Neuronal stem cell (in vitro differentiated cells): ENCODE results near the gene CDRT4.
"Not testable (repeated sequence)": the region's sequence is repeated elsewhere in the genome, so short reads cannot be mapped to it uniquely, and the experiment has no call there.

ENCODE experiments used
- DNase-seq: peaks from one replicate; pipeline ENCODE4 v3.0.0-alpha.2; 2013; ENCODE audit warnings: low spot score
- H2AFZ ChIP-seq: one replicate; pipeline ENCODE4 v1.6.1; 2013; ENCODE audit warnings: mild to moderate bottlenecking, low read length, inconsistent platforms
- H2AK5ac ChIP-seq: 2 replicates; pipeline ENCODE4 v1.6.1; 2013; ENCODE audit warnings: low read depth, mild to moderate bottlenecking, inconsistent platforms, low read length, moderate library complexity, mixed read lengths
- H2BK120ac ChIP-seq: 2 replicates; pipeline ENCODE4 v1.6.1; 2013; ENCODE audit warnings: low read depth, mild to moderate bottlenecking, inconsistent platforms, low read length, moderate library complexity, mixed read lengths
- H2BK12ac ChIP-seq: one replicate; pipeline ENCODE4 v1.6.1; 2013; ENCODE audit warnings: low read length, inconsistent platforms
- H2BK15ac ChIP-seq: 2 replicates; pipeline ENCODE4 v1.6.1; 2013; ENCODE audit warnings: mild to moderate bottlenecking, low read length, inconsistent platforms, mixed read lengths
- H2BK5ac ChIP-seq: one replicate; pipeline ENCODE4 v1.6.1; 2013; ENCODE audit warnings: inconsistent platforms, mild to moderate bottlenecking, low read length, moderate library complexity
- H3K14ac ChIP-seq: one replicate; pipeline ENCODE4 v1.6.1; 2013; ENCODE audit warnings: low read length, inconsistent platforms
- H3K18ac ChIP-seq: 2 replicates; pipeline ENCODE4 v1.6.1; 2013; ENCODE audit warnings: low read length, inconsistent platforms
- H3K23ac ChIP-seq: 2 replicates; pipeline ENCODE4 v1.6.1; 2013; ENCODE audit warnings: low read depth, mild to moderate bottlenecking, mixed read lengths, low read length, inconsistent platforms; ENCODE audit not compliant: poor library complexity
- H3K27ac ChIP-seq: replicated peaks from 3 replicates; pipeline ENCODE4 v1.5.1; 2013; ENCODE audit warnings: low read length, inconsistent platforms
- H3K27me3 ChIP-seq, 3 experiments: 2 replicates each; pipeline ENCODE4 v1.6.1; 2013; ENCODE audit warnings: low read length in 3 of 3, mild to moderate bottlenecking in 2 of 3, inconsistent platforms in 1 of 3, low read depth in 1 of 3, mixed read lengths in 1 of 3, moderate library complexity in 1 of 3; ENCODE audit not compliant: control insufficient read depth in 3 of 3, insufficient read depth in 3 of 3
- H3K36me3 ChIP-seq, 2 donors: replicated peaks in 1 of 2; 2 replicates each; pipeline ENCODE4 v1.6.1; 2013; ENCODE audit warnings: low read length in 2 of 2; ENCODE audit not compliant: control insufficient read depth in 2 of 2, insufficient read depth in 2 of 2
- H3K4ac ChIP-seq: 2 replicates; pipeline ENCODE4 v1.6.1; 2013; ENCODE audit warnings: inconsistent platforms, mild to moderate bottlenecking, low read length, moderate library complexity
- H3K4me1 ChIP-seq, 2 donors: 1 replicate in 1 of 2; 2 replicates in 1 of 2; pipeline ENCODE4 v1.6.1; 2013; ENCODE audit warnings: low read length in 2 of 2, low read depth in 1 of 2; ENCODE audit not compliant: control insufficient read depth in 2 of 2, insufficient read depth in 1 of 2
- H3K4me2 ChIP-seq: one replicate; pipeline ENCODE4 v1.6.1; 2013; ENCODE audit warnings: mild to moderate bottlenecking, low read length, inconsistent platforms; ENCODE audit not compliant: insufficient read depth, poor library complexity, severe bottlenecking
- H3K4me3 ChIP-seq, 2 donors: 2 replicates each; pipeline ENCODE4 v1.5.1; 2013; ENCODE audit warnings: low read length in 2 of 2, mild to moderate bottlenecking in 2 of 2, inconsistent platforms in 1 of 2, moderate library complexity in 1 of 2
- H3K79me1 ChIP-seq: one replicate; pipeline ENCODE4 v1.6.1; 2013; ENCODE audit warnings: low read depth, mild to moderate bottlenecking, inconsistent platforms, low read length, moderate library complexity
- H3K9ac ChIP-seq: one replicate; pipeline ENCODE4 v1.6.1; 2013; ENCODE audit warnings: mild to moderate bottlenecking, low read depth, low read length, inconsistent platforms; ENCODE audit not compliant: poor library complexity
- H3K9me3 ChIP-seq, 2 donors: replicated peaks in 1 of 2; 2 replicates each; pipeline versions ENCODE3 to v1.6.1; 2013; ENCODE audit warnings: low read length in 2 of 2, mild to moderate bottlenecking in 2 of 2, inconsistent platforms in 1 of 2, low read depth in 1 of 2, mixed read lengths in 1 of 2, moderate library complexity in 1 of 2; ENCODE audit not compliant: control insufficient read depth in 2 of 2, insufficient read depth in 1 of 2
- H4K8ac ChIP-seq: one replicate; pipeline ENCODE4 v1.6.1; 2013; ENCODE audit warnings: low read depth, mild to moderate bottlenecking, inconsistent platforms, low read length, moderate library complexity
- H4K91ac ChIP-seq: one replicate; pipeline ENCODE4 v1.6.1; 2013; ENCODE audit warnings: low read length, low read depth, mild to moderate bottlenecking, inconsistent platforms; ENCODE audit not compliant: poor library complexity
- WGBS, 2 donors: extraction: QIAGEN DNeasy Blood & Tissue Kit; methylation state at CpG; one replicate each; pipeline ENCODE4 v1.1.7; 2013; ENCODE audit warnings: missing lambda C conversion rate in 2 of 2, mixed read lengths in 1 of 2; ENCODE audit not compliant: insufficient read length in 2 of 2, insufficient replicate concordance in 1 of 2; ENCODE audit errors: extremely low coverage in 2 of 2; 5-methylcytosine and 5-hydroxymethylcytosine counted together

The CDRT4 gene

DNA sequence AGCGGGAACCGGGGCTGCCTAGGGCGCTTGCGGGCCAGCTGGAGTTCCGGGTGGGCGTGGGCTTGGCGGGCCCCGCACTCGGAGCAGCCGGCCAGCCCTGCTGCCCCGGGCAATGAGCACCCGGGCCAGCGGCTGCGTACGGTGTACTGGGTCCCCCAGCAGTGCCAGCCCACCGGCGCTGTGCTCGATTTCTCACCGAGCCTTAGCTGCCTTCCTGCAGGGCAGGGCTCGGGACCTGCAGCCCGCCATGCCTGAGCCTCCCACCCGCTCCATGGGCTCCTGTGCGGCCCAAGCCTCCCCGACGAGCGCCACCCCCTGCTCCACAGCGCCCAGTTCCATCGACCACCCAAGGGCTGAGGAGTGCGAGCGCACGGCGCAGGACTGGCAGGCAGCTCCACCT is 38.3 kb upstream of the CDRT4 start:
- H4K91ac ChIP-seq, H2AK5ac ChIP-seq, H2BK12ac ChIP-seq, H3K9me3 ChIP-seq, H3K4me1 ChIP-seq, DNase-seq, H2BK5ac ChIP-seq, H3K27me3 ChIP-seq, H2BK120ac ChIP-seq, H2BK15ac ChIP-seq, H3K79me1 ChIP-seq, H3K4me3 ChIP-seq, H3K18ac ChIP-seq, H2AFZ ChIP-seq, H3K4me2 ChIP-seq, H3K14ac ChIP-seq, H3K4ac ChIP-seq, H3K27ac ChIP-seq, H4K8ac ChIP-seq, H3K23ac ChIP-seq, H3K9ac ChIP-seq: not testable (repeated sequence)
- WGBS, 2 donors: no CpG with 5 or more reads among the region's 32 CpGs
- peaks cover 8 to 10% of the 10 kb centered on the region in 2 donors for H3K36me3 ChIP-seq

DNA sequence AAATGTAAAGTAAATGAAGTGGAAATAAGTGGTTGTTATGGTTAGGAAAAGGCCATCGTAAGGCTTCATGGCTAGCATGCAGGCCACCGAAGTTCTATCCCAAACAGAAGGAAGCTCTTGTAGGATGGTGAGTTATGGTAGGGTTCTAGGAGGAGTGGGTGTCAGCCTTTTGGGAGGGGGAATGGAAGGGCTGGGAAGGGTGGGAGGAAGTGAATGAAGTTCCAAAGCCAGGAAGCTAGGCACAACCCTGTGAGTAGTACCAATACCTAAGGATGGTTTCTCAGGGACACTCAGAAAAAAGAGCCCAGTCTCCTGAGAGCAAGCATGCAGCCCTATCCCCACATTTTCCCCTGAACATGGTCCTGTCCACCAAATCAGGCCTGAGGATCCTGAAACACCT is 36.3 kb upstream of the CDRT4 start:
- H3K27me3 ChIP-seq: no peaks in the 10 kb centered on the region
- H3K36me3 ChIP-seq: peaks cover 6 to 11% of the 10 kb centered on the region in 2 donors
- H2BK120ac ChIP-seq: no peak overlapping the region
- no peak overlapping the region for H3K4me2 ChIP-seq
- H3K4me1 ChIP-seq: peaks cover 0 to 6% of the 10 kb centered on the region in 2 donors
- peaks cover 0 to 2% of the 10 kb centered on the region in 2 donors for H3K9me3 ChIP-seq
- H3K4ac ChIP-seq: no peak overlapping the region
- H2BK12ac ChIP-seq: no peak overlapping the region
- H2AFZ ChIP-seq: no peak overlapping the region
- no peak overlapping the region for H3K23ac ChIP-seq
- H3K4me3 ChIP-seq: no peak overlapping the region
- H2BK5ac ChIP-seq: no peak overlapping the region
- no peak overlapping the region for H3K27ac ChIP-seq
- no peak overlapping the region for H3K9ac ChIP-seq
- no peak overlapping the region for H4K91ac ChIP-seq
- H2BK15ac ChIP-seq: no peak overlapping the region
- no CpG with 5 or more reads among the region's 2 CpGs for WGBS, 2 donors
- H3K14ac ChIP-seq: no peak overlapping the region
- no peak overlapping the region for H4K8ac ChIP-seq
- no peak overlapping the region for H2AK5ac ChIP-seq
- H3K79me1 ChIP-seq: no peaks in the 10 kb centered on the region
- no peak overlapping the region for H3K18ac ChIP-seq
- no peak for DNase-seq

DNA sequence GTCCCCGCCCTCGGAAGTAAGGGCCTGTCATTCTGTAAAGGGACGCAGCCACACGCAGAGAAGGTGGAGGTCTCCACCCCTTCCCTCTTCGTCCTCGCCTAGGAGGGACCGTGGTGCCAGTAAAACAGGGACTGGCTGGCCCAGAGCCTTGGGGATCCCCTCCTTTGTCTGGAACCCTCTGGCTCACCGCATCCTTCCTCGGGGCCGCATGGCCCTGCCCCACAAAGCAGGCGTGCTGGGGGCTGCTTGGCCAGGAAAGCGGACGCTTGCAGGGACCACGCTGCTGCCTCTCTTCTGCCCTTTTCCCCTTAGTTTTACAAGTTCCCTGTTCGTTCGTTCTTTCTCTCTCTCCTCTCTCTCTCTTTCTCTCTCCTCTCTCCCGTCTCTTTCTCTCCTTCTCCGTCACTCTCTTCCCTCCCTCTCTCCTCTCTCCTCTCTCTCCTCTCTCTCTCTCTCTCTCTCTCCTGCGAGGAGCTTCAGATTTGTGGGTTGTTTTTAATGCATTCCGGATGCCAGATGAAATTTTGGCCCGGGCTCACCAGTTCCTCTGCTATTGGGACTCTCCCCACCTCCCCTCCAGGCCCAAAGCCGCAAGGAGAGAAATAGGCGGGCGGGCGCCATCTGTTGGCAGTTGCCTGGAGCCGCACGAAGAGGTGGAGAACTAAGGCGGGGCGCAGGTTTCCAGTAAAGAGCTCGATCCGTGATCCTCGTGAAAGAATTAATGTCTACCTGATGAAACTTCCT is 35.1 kb upstream of the CDRT4 start:
- H2BK5ac ChIP-seq: no peak overlapping the region
- H3K4ac ChIP-seq: no peak overlapping the region
- no peak overlapping the region for H2BK12ac ChIP-seq
- peaks cover 4 to 11% of the 10 kb centered on the region in 2 donors for H3K36me3 ChIP-seq
- H2AK5ac ChIP-seq: no peak overlapping the region
- H3K18ac ChIP-seq: peak overlapping the region; percentile 50
- peaks cover 0 to 6% of the 10 kb centered on the region in 2 donors for H3K4me1 ChIP-seq
- H3K4me3 ChIP-seq: no peak overlapping the region
- H3K27ac ChIP-seq: no peak overlapping the region
- no peak overlapping the region for H3K23ac ChIP-seq
- H2AFZ ChIP-seq: no peak overlapping the region
- H3K9ac ChIP-seq: no peak overlapping the region
- no peak overlapping the region for H3K14ac ChIP-seq
- peaks cover 0 to 2% of the 10 kb centered on the region in 2 donors for H3K9me3 ChIP-seq
- H4K91ac ChIP-seq: no peak overlapping the region
- WGBS, 2 donors: no CpG with 5 or more reads among the region's 32 CpGs
- H3K27me3 ChIP-seq: no peaks in the 10 kb centered on the region
- H2BK15ac ChIP-seq: peak overlapping the region; percentile 18
- H4K8ac ChIP-seq: no peak overlapping the region
- DNase-seq: peak; percentile 73
- H3K79me1 ChIP-seq: no peaks in the 10 kb centered on the region
- H3K4me2 ChIP-seq: no peak overlapping the region
- no peak overlapping the region for H2BK120ac ChIP-seq

DNA sequence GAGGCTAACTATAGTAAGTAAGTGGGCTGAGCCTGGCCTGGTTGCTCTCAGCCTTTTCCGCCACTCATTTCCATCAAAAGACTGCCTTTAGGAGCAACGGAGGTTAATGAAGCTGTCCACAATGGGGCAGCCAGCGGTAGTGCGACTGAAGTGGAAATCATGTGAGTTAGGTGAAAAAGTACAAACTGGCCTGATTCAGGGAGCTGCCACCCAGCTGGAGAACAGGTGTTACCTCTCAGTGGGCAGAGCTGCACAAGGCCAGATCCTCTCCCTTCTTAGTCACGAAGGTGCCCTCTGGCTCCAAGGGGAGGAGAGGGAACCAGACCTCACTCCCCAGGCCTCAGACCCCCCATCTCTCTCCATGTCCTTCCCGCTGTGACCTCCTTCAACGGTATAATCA is 34.4 kb upstream of the CDRT4 start:
- Histone ChIP-seq H3K27ac (no peak overlapping the region), H3K18ac (no peak overlapping the region), H2BK5ac (no peak overlapping the region), H3K27me3 (no peaks in the 10 kb centered on the region), H2AFZ (no peak overlapping the region), H3K4me1 (peaks cover 0 to 6% of the 10 kb centered on the region in 2 donors), H4K91ac (no peak overlapping the region), H3K23ac (no peak overlapping the region), H3K9ac (no peak overlapping the region), H2BK15ac (no peak overlapping the region), H3K4me3 (no peak overlapping the region), H3K14ac (no peak overlapping the region), H2BK120ac (no peak overlapping the region), H3K36me3 (peaks cover 0 to 13% of the 10 kb centered on the region in 2 donors), H3K79me1 (no peaks in the 10 kb centered on the region), H2AK5ac (peak overlapping the region; percentile 9), H3K4me2 (no peak overlapping the region), H4K8ac (no peak overlapping the region), H3K4ac (no peak overlapping the region), H2BK12ac (no peak overlapping the region), H3K9me3 (no peaks in the 10 kb centered on the region)
- no peak for DNase-seq
- no CpG with 5 or more reads among the region's 7 CpGs for WGBS, 2 donors
